ENCODE measurements around the gene PTBP1.

GRCh38 chr19:763181-763580, 34.1 kb upstream of the PTBP1 start:
- TF ChIP-seq USF1 (CRISPR knock-in tag; IDR thresholded peaks at IDR 0.05) (no peak), SPI1 (IDR thresholded peaks at IDR 0.05; ENCODE audit: borderline replicate concordance, low read depth, low read length) (no peak), HNRNPH1 (optimal IDR thresholded peaks at IDR 0.05; ENCODE audit: low read depth, low read length) (no peak), POLR2AphosphoS5 (IDR thresholded peaks at IDR 0.05; ENCODE audit: control insufficient read depth, insufficient read depth, low read depth, low read length) (no peak), CUX1 (CRISPR knock-in tag; IDR thresholded peaks at IDR 0.05) (no peak), GTF2F1 (IDR thresholded peaks at IDR 0.05; ENCODE audit: low read depth, low read length) (no peak)

Data from K562 (cell line).